K562 (cell line): Measurements from ENCODE around the gene BRCC3. TPM values are rescaled to one million over a fixed set of nuclear protein-coding genes. Genes with fewer than 3 reads are reported as not detected.

Source experiments
- BHLHE40 ChIP-seq: IDR thresholded peaks from 2 replicates; pipeline ENCODE4 v1.6.1; 2011; ENCODE audit warnings: low read length, improper control_type of control experiment
- FOXJ2 ChIP-seq: fragments of 200-800 bp; sonication (Bioruptor generic); IDR thresholded peaks from 2 replicates; pipeline ENCODE4 v1.6.1; 2016; ENCODE audit warnings: missing genetic modification characterization, missing compliant biosample characterization
- IRF9 ChIP-seq: fragments of 450-650 bp; IDR thresholded peaks from 2 replicates; pipeline ENCODE4 v1.6.1; 2016; ENCODE audit warnings: missing biosample characterization, missing genetic modification characterization
- KDM4B ChIP-seq, 2 experiments: fragments of 450-650 bp in 1 of 2; sonication (generic) in 1 of 2; IDR thresholded peaks; 2 replicates each; pipeline ENCODE4 v1.6.1; 2016 to 2017; ENCODE audit warnings: borderline replicate concordance in 2 of 2, antibody characterized with exemption in 1 of 2, low read depth in 1 of 2, mild to moderate bottlenecking in 1 of 2
- MYNN ChIP-seq, 2 experiments: sonication (generic); formaldehyde crosslinking in 1 of 2; IDR thresholded peaks; 2 replicates each; pipeline versions ENCODE4 v1.5.0 to v1.6.1; 2016 to 2020; ENCODE audit warnings: antibody characterized with exemption in 1 of 2, missing genetic modification reagents in 1 of 2
- NCOA4 ChIP-seq: fragments of 450-650 bp; IDR thresholded peaks from 2 replicates; pipeline ENCODE4 v1.6.1; 2018; ENCODE audit warnings: mild to moderate bottlenecking; ENCODE audit not compliant: partially characterized antibody
- POLR2H ChIP-seq: IDR thresholded peaks from 2 replicates; pipeline ENCODE4 v1.6.1; 2016; ENCODE audit warnings: missing genetic modification characterization, low read depth, mild to moderate bottlenecking, control low read depth, missing compliant biosample characterization, moderate library complexity
- PRPF4 ChIP-seq: fragments of 200-400 bp; formaldehyde crosslinking; IDR thresholded peaks from one replicate; pipeline ENCODE4 v1.6.1; 2017; ENCODE audit warnings: low read length, low read depth, mild to moderate bottlenecking; ENCODE audit not compliant: insufficient read depth, poor library complexity, severe bottlenecking
- STAT5B ChIP-seq: fragments of 250-450 bp; sonication (Bioruptor Pico); IDR thresholded peaks from 2 replicates; pipeline ENCODE4 v1.8.0; 2021; ENCODE audit warnings: mild to moderate bottlenecking, inconsistent platforms
- TAL1 ChIP-seq: fragments of 450-650 bp; IDR thresholded peaks from 2 replicates; pipeline ENCODE4 v1.6.1; 2016; ENCODE audit warnings: mild to moderate bottlenecking
- THAP12 ChIP-seq: fragments of 250-450 bp; sonication (Bioruptor Pico); IDR thresholded peaks from 2 replicates; pipeline ENCODE4 v1.9.0; 2021; ENCODE audit warnings: mild to moderate bottlenecking, inconsistent platforms
- ZNF212 ChIP-seq: fragments of 450-650 bp; formaldehyde crosslinking; IDR thresholded peaks from 2 replicates; pipeline ENCODE4 v1.4.0; 2020; ENCODE audit warnings: mild to moderate bottlenecking
- ZNF232 ChIP-seq: sonication (generic); formaldehyde crosslinking; IDR thresholded peaks from 2 replicates; pipeline ENCODE4 v1.8.0; 2022; ENCODE audit warnings: mild to moderate bottlenecking, missing genetic modification reagents
- polyA plus RNA-seq, 8 experiments: library from polyadenylated mRNA; depleted of rRNA in 4 of 8; stranded (reverse) in 5 of 8; unstranded in 3 of 8; fragments of >200 nt; fragmentation: Nextera tagmentation in 2 of 8; fragmentation: Illumina TruSeq in 1 of 8; extraction: Ambion mirVana in 2 of 8; extraction: Trizol in 1 of 8; gene quantifications; 2 replicates each; pipeline versions ENCODE4 v1.2.1 to v1.2.3, GENCODE V29; 2011 to 2014; ENCODE audit warnings: inconsistent platforms in 1 of 8, missing spikeins in 1 of 8
- total RNA-seq, 7 experiments: library from RNA; depleted of rRNA in 6 of 7; stranded (reverse); fragments of >200 nt in 6 of 7; fragmentation: Illumina TruSeq in 2 of 7; extraction: Trizol in 2 of 7; gene quantifications; 2 replicates each; pipeline versions ENCODE4 v1.2.1 to v1.2.3, GENCODE V29; 2011 to 2021; ENCODE audit warnings: low replicate concordance in 1 of 7
- TF ChIP-seq, protein P1 (sequence below): fragments of 250-450 bp; sonication (Bioruptor Pico); IDR thresholded peaks from 2 replicates; pipeline ENCODE4 v1.6.1; 2021; ENCODE audit warnings: mild to moderate bottlenecking
- TF ChIP-seq, protein P2 (sequence below): fragments of 450-650 bp; IDR thresholded peaks from 2 replicates; pipeline ENCODE4 v1.7.1; 2018; ENCODE audit warnings: mild to moderate bottlenecking, low read depth; ENCODE audit not compliant: partially characterized antibody

Gene BRCC3
- total and polyA plus RNA-seq, 9 of the 15 experiments (the other 6 are each of a cell fraction or from before 2014, with no cell fraction given): 9.6 to 44.8 (median 26.7) TPM

DNA sequence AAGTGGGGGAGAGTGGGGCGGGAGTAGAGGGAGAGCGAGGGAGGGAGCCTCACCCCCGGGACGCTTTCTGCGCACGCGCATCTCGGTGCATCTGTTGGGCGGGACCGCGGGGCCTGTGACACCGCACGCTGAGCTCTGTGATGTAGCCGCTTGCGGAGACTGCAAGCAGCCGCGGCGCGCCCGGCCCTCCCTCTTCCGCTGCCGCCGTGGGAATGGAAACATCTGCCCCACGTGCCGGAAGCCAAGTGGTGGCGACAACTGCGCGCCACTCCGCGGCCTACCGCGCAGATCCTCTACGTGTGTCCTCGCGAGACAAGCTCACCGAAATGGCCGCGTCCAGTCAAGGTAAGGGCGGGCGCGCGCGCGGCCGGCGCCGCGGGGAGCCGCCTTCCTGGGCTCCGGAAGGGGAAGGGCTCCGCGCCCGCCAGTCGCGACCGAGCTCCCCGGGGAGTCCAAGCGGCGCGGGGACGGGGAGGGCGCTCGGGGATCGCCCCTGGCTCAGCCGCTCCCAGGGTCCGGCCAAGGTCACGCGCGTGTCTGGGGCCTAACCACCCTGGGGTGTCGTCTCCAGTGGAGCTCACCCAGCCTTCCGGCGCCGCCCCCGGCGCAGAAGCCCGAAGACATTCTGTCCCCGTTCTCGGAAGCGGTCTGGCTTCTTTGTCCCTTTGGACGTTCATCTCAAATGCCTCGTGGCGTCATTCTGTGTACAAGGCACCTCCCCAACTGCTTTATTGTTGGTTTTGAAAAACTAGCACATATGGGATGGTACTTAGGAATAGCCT, 44.4 kb upstream of the BRCC3 start, which contains the start of gene FUNDC2 (continued):
- TF ChIP-seq FOXJ2 (no peak), IRF9 (no peak), KDM4B (IDR thresholded peaks at IDR 0.05; ENCODE audit: borderline replicate concordance in 2 of 2, low read depth in 1 of 2) (0 out of 4 replicates have a peak, but pooled peaks of 1 of the 2 experiments have one; percentile 14), STAT5B (CRISPR knock-in tag) (no peak), ZNF232 (no peak), NCOA4 (no peak), PRPF4 (no peak), MYNN (IDR thresholded peaks at IDR 0.05) (no peak), MYNN (CRISPR knock-in tag; IDR thresholded peaks at IDR 0.05) (no peak), TAL1 (no peak), BHLHE40 (peak; percentile 84), POLR2H (tag) (peak; percentile 87), ZNF212 (CRISPR knock-in tag) (no peak), THAP12 (CRISPR knock-in tag) (peak; percentile 65)
- TF ChIP-seq, protein P1, sequence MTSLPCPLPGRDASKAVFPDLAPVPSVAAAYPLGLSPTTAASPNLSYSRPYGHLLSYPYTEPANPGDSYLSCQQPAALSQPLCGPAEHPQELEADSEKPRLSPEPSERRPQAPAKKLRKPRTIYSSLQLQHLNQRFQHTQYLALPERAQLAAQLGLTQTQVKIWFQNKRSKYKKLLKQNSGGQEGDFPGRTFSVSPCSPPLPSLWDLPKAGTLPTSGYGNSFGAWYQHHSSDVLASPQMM (CRISPR knock-in tag): no peak
- TF ChIP-seq, protein P2, sequence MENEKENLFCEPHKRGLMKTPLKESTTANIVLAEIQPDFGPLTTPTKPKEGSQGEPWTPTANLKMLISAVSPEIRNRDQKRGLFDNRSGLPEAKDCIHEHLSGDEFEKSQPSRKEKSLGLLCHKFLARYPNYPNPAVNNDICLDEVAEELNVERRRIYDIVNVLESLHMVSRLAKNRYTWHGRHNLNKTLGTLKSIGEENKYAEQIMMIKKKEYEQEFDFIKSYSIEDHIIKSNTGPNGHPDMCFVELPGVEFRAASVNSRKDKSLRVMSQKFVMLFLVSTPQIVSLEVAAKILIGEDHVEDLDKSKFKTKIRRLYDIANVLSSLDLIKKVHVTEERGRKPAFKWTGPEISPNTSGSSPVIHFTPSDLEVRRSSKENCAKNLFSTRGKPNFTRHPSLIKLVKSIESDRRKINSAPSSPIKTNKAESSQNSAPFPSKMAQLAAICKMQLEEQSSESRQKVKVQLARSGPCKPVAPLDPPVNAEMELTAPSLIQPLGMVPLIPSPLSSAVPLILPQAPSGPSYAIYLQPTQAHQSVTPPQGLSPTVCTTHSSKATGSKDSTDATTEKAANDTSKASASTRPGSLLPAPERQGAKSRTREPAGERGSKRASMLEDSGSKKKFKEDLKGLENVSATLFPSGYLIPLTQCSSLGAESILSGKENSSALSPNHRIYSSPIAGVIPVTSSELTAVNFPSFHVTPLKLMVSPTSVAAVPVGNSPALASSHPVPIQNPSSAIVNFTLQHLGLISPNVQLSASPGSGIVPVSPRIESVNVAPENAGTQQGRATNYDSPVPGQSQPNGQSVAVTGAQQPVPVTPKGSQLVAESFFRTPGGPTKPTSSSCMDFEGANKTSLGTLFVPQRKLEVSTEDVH: no peak
